Measurements from ENCODE around the gene RANBP2. TPM values are rescaled to one million over a fixed set of nuclear protein-coding genes. Genes with fewer than 3 reads are reported as not detected.
"Not testable (repeated sequence)": the region's sequence is repeated elsewhere in the genome, so short reads cannot be mapped to it uniquely, and the experiment has no call there.

Gene RANBP2
- total RNA-seq, 4 donors from 2014 or later = 31.8 to 122 (median 103) TPM

DNA sequence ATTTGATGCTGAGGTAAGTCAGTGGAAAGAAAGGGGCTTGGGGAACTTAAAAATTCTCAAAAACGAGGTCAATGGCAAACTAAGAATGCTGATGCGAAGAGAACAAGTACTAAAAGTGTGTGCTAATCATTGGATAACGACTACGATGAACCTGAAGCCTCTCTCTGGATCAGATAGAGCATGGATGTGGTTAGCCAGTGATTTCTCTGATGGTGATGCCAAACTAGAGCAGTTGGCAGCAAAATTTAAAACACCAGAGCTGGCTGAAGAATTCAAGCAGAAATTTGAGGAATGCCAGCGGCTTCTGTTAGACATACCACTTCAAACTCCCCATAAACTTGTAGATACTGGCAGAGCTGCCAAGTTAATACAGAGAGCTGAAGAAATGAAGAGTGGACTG, 47.4 kb downstream of the RANBP2 start:
- H3K27me3 ChIP-seq; intact Hi-C loops (cut with DNase I; ENCODE audit: low total_unique reads); H3K36me3 ChIP-seq; DNase-seq; H3K27ac ChIP-seq; H3K4me3 ChIP-seq; H3K9me3 ChIP-seq; H3K4me1 ChIP-seq: not testable (repeated sequence)

DNA sequence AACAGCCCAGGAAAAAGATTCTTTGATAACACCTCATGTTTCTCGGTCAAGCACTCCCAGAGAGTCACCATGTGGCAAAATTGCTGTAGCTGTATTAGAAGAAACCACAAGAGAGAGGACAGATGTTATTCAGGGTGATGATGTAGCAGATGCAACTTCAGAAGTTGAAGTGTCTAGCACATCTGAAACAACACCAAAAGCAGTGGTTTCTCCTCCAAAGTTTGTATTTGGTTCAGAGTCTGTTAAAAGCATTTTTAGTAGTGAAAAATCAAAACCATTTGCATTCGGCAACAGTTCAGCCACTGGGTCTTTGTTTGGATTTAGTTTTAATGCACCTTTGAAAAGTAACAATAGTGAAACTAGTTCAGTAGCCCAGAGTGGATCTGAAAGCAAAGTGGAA, 48.6 kb downstream of the RANBP2 start:
- DNase-seq; H3K4me1 ChIP-seq; H3K36me3 ChIP-seq; H3K4me3 ChIP-seq; intact Hi-C loops (cut with DNase I; ENCODE audit: low total_unique reads); H3K27me3 ChIP-seq; H3K27ac ChIP-seq; H3K9me3 ChIP-seq: not testable (repeated sequence)

DNA sequence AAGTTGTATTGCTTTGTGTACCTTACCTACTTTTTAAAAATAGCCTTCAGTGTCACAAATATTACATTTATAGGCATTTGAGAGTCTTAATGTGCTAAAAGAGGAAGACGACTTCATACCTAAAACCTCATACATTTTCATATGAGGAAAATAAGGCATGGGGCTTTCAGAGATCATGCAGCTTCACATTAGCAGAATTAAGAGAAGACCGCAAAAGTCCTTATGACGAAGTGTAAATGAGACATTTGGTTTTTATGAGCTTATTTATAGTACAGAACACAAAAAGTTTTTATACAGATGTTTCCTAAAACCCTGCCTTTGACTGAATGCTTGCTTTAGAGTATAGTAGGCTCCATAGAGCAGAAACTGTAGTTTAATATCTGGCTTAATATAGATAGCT, 57.2 kb downstream of the RANBP2 start:
- intact Hi-C loops (cut with DNase I; ENCODE audit: low total_unique reads) = no loop called here
- H3K36me3 ChIP-seq = peaks cover 0 to 1% of the 10 kb centered on the region in 2 donors
- H3K9me3 ChIP-seq = no peaks in the 10 kb centered on the region
- DNase-seq = no peak
- H3K27ac ChIP-seq = no peak overlapping the region
- no peaks in the 10 kb centered on the region for H3K4me1 ChIP-seq
- TF ChIP-seq POLR2A (IDR thresholded peaks at IDR 0.05) = no peak
- TF ChIP-seq, protein P1, sequence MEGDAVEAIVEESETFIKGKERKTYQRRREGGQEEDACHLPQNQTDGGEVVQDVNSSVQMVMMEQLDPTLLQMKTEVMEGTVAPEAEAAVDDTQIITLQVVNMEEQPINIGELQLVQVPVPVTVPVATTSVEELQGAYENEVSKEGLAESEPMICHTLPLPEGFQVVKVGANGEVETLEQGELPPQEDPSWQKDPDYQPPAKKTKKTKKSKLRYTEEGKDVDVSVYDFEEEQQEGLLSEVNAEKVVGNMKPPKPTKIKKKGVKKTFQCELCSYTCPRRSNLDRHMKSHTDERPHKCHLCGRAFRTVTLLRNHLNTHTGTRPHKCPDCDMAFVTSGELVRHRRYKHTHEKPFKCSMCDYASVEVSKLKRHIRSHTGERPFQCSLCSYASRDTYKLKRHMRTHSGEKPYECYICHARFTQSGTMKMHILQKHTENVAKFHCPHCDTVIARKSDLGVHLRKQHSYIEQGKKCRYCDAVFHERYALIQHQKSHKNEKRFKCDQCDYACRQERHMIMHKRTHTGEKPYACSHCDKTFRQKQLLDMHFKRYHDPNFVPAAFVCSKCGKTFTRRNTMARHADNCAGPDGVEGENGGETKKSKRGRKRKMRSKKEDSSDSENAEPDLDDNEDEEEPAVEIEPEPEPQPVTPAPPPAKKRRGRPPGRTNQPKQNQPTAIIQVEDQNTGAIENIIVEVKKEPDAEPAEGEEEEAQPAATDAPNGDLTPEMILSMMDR (IDR thresholded peaks at IDR 0.05) = no peak
- no peak overlapping the region for H3K4me3 ChIP-seq
- no peaks in the 10 kb centered on the region for H3K27me3 ChIP-seq

DNA sequence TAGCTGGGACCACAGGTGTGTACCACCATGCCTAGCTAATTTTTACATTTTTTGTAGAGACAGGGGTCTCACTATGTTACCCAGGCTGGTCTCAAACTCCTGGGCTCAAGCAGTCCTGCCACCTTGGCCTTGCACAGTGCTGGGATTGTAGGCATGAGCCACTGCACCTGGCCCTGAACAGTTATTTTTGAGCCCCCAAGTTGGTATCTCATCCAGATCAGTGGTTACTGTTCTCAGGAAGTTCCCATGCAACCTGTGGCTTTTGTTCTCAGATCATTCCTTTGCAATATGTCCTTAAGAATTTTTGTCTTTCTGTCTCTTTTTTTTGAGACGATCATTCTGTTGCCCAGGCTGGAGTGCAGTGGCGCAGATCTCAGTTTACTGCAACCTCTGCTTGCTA, 59.6 kb downstream of the RANBP2 start:
- TF ChIP-seq, protein P1 (IDR thresholded peaks at IDR 0.05) = no peak
- no peak for TF ChIP-seq POLR2A (IDR thresholded peaks at IDR 0.05)
- DNase-seq = no peak
- no peak overlapping the region for H3K4me3 ChIP-seq
- no peaks in the 10 kb centered on the region for H3K9me3 ChIP-seq
- H3K4me1 ChIP-seq = no peaks in the 10 kb centered on the region
- no peaks in the 10 kb centered on the region for H3K27me3 ChIP-seq
- intact Hi-C loops (cut with DNase I; ENCODE audit: low total_unique reads) = no loop called here
- H3K36me3 ChIP-seq = peaks cover 0 to 1% of the 10 kb centered on the region in 2 donors
- no peak overlapping the region for H3K27ac ChIP-seq

DNA sequence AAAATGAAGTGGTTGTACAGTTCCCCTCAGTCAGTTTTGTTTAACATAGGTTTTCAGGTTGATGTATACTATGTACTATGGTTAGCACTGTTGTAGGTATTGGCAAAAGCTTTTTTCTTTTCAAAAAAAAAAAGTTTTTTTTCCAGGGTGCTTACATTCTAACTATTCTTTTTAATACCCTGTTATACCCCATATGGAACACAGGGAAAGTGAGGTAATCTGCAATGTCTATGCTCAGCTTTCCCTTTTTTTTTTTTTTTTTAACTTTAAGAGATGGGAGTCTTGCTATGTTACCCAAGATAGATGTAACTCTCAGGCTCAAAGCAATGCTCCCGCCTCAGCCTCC, 66.7 kb downstream of the RANBP2 start:
- no peak for DNase-seq
- Histone ChIP-seq H3K36me3 (no peaks in the 10 kb centered on the region), H3K4me1 (no peaks in the 10 kb centered on the region), H3K27ac (peak overlapping the region; percentile 74 to 81), H3K4me3 (peak overlapping the region; percentile 56 to 84), H3K9me3 (no peaks in the 10 kb centered on the region), H3K27me3 (no peaks in the 10 kb centered on the region)
- intact Hi-C loops (cut with DNase I; ENCODE audit: low total_unique reads) = no loop called here
- TF ChIP-seq, protein P1 (IDR thresholded peaks at IDR 0.05) = no peak
- TF ChIP-seq POLR2A (IDR thresholded peaks at IDR 0.05) = no peak

DNA sequence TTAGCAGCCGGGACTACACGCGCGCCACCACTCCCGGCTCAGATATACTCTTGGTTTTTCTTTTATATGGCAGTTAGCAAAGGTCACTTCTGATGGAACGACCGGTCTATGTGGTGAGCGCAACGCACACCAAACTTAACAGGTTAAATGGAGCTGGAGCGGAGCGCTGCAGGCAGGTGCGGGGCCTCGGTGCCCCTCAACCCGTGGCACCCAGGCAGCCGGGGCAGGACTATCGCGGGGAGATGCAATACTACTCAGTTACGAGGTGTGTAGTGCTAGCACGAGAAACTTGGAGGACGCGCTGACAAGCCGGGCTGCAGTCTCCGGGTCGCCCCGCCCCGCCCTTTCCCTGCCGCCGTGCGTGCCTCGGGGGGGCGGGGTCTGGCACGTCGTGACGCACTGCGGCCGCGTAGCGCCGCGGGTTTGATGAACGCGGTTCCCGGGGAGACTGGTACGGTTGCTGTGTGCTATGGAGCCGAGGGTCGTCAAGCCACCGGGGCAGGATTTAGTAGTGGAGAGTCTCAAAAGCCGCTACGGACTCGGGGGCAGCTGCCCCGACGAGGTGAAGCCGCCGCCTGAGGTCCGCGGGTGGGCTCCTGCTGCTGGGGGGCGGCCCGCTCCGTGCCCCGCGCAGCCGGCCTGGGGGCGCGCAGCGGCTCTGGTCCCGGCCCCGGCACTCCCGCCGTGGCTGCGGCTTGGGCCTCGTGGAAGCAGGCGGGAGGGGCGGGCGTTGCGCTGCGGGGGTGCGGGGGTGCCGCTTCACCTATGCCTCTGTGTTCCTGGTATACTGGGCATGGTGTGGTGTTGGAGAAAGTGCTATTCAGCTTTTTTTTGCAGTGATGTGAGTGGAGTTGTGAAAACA, 67.3 kb downstream of the RANBP2 start, which contains the start of gene CCDC138:
Gene CCDC138 (plus strand): TSS at position 418 of the 862 bp plus-strand sequence. CDS start 52 bp downstream, at position 470.
- peak within 1 kb of the TSS; percentile 74 to 81 for H3K27ac ChIP-seq
- peak; percentile 75 to 84 for DNase-seq
- H3K36me3 ChIP-seq = no peaks in the 10 kb centered on the region
- TF ChIP-seq, protein P1 (IDR thresholded peaks at IDR 0.05) = peak in 1 of 4 experiments; percentile 16
- TF ChIP-seq POLR2A (IDR thresholded peaks at IDR 0.05) = peak; percentile 46 to 47
- H3K27me3 ChIP-seq = no peaks in the 10 kb centered on the region
- H3K4me3 ChIP-seq = peak within 1 kb of the TSS; percentile 56 to 84
- no peaks in the 10 kb centered on the region for H3K4me1 ChIP-seq
- no peaks in the 10 kb centered on the region for H3K9me3 ChIP-seq
- intact Hi-C loops (cut with DNase I; ENCODE audit: low total_unique reads) = no loop called here
